GM23338 (cell line): ENCODE data around the gene NPHS1.

Experiments
- CTCF ChIP-seq, 2 experiments: fragments of 200-600 bp in 1 of 2; sonication (generic) in 1 of 2; conservative IDR thresholded peaks; 2 replicates each; pipeline versions ENCODE4 v1.5.1 to v1.6.1; 2016 to 2017; ENCODE audit warnings: antibody characterized with exemption in 2 of 2, low read depth in 2 of 2, mild to moderate bottlenecking in 2 of 2, moderate library complexity in 1 of 2
- EZH2 ChIP-seq: fragments of 200-600 bp; sonication (generic); IDR thresholded peaks from one replicate; pipeline ENCODE4 v1.8.0; 2017; ENCODE audit warnings: antibody characterized with exemption, mild to moderate bottlenecking, low read depth; ENCODE audit not compliant: unreplicated experiment
- EZH2phosphoT487 ChIP-seq: fragments of 200-600 bp; sonication (generic); IDR thresholded peaks from one replicate; pipeline ENCODE4 v1.8.1; 2018; ENCODE audit warnings: antibody characterized with exemption; ENCODE audit not compliant: unreplicated experiment

- TF ChIP-seq CTCF (conservative IDR thresholded peaks at IDR 0.05; ENCODE audit: low read depth in 2 of 2) (no peak), EZH2 (no peak), EZH2phosphoT487 (no peak)
Observed at GRCh38 chr19:35852029-35852780, at the start of gene NPHS1.
